ENCODE measurements around the gene NDST3.

- TF ChIP-seq, protein P1, sequence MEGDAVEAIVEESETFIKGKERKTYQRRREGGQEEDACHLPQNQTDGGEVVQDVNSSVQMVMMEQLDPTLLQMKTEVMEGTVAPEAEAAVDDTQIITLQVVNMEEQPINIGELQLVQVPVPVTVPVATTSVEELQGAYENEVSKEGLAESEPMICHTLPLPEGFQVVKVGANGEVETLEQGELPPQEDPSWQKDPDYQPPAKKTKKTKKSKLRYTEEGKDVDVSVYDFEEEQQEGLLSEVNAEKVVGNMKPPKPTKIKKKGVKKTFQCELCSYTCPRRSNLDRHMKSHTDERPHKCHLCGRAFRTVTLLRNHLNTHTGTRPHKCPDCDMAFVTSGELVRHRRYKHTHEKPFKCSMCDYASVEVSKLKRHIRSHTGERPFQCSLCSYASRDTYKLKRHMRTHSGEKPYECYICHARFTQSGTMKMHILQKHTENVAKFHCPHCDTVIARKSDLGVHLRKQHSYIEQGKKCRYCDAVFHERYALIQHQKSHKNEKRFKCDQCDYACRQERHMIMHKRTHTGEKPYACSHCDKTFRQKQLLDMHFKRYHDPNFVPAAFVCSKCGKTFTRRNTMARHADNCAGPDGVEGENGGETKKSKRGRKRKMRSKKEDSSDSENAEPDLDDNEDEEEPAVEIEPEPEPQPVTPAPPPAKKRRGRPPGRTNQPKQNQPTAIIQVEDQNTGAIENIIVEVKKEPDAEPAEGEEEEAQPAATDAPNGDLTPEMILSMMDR (IDR thresholded peaks at IDR 0.05) = no peak
- no peak for TF ChIP-seq FOXM1 (IDR thresholded peaks at IDR 0.05; ENCODE audit: low read depth)
- no peak for TF ChIP-seq EP300 (IDR thresholded peaks at IDR 0.05; ENCODE audit: borderline replicate concordance in 1 of 2, low read depth in 1 of 2, low read length in 1 of 2)
- TF ChIP-seq RAD21 (IDR thresholded peaks at IDR 0.05; ENCODE audit: low read length) = no peak
- no peak for TF ChIP-seq USF1 (IDR thresholded peaks at IDR 0.05; ENCODE audit: borderline replicate concordance, low read depth)
Observed at GRCh38 chr4:118177126-118177525, 142.8 kb downstream of the NDST3 start.

Measured in SK-N-SH (cell line).